GM04503 (cell line): Measurements from ENCODE around the gene C3orf33.

Experiments
- DNase-seq: peaks from one replicate; pipeline ENCODE4 v3.0.0-alpha.2; 2012; ENCODE audit warnings: low read depth

C3orf33 gene

DNA sequence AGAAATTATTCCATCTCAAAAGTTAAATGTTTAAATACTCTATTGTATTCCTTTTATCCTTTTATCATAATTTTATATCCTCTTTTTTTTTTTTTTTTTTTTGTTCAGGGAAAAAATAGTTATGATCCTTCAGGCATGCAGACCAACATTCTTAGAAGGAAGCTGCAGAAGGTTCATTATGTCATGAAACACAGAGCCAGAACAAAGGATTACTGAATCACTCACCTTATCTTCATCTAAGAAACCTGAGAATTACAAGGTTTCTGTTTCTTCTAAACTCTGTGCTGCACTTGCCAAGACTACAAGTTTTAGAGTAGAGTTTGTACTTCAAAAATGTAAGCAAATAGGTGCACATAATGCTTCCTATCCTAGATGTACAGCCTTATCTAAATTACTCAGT, 64.5 kb downstream of the C3orf33 start:
- DNase-seq: no peak

- DNase-seq: no peak
Observed at GRCh38 chr3:155741101-155741500, 65.0 kb downstream of the C3orf33 start.

DNA sequence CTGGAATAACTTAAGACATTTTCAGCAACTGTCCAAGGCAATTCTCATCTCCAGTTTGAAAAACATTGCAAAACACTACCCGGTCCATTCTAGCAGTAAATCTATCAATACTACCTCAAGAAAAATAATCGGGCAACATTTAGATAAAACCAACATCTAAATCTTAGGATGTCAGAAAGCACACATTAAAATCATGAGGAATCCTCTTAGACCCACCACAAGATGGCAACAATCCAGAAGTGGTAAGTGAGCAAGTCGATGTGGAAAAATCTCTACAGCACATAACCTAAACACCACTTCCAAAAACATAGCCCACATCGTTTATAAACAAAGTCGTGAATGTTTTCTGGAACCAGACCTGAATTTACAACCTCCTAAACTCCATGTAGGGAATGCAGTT, 66.9 kb downstream of the C3orf33 start:
- no peak for DNase-seq

GRCh38 chr3:155738580-155739076, 67.5 kb downstream of the C3orf33 start:
- no peak for DNase-seq

DNA sequence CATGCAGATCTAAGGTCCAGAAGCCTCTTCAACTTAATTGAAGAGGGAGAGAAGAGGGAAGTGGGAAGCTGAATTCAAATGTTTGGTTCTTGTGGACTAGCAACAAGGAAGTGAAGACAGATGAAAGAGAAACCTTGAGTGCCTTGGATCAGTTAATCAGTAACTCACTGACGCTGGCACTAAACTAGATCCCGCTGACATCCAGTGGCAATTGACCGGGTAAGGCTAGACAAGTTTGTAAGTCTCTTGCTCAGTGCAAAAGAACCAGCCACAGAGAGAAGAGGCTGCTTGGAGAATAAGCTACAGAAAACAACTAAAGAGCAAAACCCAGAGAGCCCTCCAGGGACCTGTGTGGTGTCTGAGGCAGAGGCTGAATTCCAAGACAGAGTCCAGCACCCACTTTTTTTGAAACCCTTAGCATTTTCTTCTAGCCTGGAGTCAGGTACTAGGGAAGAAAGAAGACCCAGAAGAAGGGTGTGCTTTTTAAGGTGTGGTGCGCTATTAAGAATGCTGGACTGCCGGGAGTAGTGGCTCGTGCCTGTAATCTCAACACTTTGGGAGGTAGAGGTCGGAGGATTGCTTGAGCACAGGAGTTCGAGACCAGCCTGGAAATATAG, 68.1 kb downstream of the C3orf33 start:
- no peak for DNase-seq

DNA sequence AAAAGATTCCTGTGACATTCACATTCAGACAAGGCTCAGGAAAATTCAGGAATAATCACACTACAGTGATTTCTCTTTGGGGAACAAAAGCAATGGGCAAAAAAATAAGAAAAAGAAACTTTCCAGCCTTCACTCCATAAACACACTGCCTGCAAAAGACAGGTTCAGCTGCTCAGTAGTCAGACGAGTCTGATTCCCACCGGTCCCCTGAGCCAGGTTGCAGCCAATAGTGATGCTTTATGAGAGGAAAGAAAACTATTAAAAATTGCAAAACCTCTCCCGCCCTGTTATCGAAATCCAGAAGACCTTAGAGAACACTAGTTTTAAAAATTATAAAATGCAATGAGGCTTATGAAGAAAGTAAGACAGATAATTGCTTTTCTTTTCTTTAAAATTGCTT, 69.7 kb downstream of the C3orf33 start:
- DNase-seq: no peak

DNA sequence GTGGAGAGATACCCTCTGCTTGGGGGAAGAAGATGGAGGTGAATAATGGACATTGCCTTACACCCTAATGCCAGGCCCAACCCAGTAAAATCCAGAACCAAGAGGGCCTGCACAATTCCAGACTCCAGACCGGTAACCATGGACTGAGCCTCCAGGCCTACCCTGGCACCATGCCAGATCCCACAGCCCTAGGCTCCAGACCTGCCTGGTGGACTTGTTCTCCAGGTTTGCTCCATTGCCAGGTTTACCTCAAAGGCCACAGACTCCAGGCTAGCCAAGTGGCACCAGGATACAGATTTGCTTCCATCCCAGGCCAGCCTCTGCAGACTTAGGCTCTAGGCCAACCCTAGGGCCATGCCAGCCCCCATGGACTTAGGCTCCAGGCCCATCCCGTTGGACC, 75.2 kb downstream of the C3orf33 start:
- DNase-seq: no peak

DNA sequence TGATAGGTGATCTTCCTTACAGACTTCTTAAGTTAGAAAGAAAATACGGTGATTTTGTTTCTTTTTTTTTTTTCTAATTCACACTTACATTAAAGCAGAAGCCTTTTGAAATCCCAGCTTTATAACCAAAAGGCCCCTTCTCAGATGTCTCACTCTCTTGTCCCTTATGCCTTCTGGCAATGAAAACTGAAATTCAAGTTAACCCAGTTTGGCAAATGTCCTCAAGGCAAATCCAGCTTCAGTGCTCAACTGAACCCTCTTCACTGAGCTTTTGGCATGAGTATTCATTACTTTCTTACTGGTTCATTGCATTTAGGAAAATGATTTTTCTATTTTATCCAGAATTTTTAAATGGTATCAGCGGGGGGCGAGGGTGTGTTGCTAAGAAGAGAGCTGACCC, 78.2 kb downstream of the C3orf33 start:
- DNase-seq: no peak

GRCh38 chr3:155714295-155714718, 91.8 kb downstream of the C3orf33 start:
- no peak for DNase-seq
